ENCODE measurements around the gene EXOC6B.

DNA sequence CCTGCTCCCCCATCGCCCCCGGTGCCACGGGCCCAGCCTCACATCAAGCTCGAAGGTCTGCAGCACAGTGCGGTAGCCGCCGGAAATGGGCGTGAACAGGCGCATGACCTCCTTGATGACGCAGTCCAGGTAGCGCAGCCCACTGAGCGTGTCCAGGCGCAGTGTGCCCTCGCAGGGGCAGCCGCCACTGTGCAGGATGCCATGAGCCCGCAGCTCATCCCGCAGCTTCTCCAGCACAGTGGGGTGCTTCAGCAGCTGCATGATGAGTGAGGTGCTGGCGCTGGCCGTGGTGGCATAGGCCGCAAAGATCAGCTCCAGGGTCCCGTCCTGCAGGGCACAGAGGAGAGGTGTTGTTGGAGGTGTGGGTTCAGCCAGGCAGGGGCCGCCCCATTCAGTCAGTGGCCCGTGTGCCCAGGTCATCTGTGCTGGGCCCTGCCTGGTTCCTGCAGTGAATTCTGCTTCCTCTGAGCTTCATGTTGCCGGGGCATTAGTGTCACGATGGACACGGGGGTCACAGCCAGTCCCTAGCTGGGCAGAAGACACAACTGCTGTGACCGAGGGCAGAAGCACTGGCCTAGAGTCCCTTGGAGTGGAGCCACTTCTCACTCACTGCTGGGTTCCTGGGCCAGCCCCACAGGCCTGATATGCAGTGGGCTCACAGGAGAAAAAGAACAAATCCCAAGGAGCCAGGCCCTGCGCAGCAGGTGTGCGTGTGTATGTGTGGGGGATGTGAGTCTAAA is 692.7 kb downstream of the EXOC6B start:
- TF ChIP-seq CTCF (IDR thresholded peaks at IDR 0.05) (no peak), POLR2A (IDR thresholded peaks at IDR 0.05) (no peak)
